AG04450 (cell line): Measurements from ENCODE around the gene MYO1H. TPM values are rescaled to one million over a fixed set of nuclear protein-coding genes. Genes with fewer than 3 reads are reported as not detected.

ENCODE experiments used
- CTCF ChIA-PET: fragments of 300-600, 350-600 bp; formaldehyde crosslinking; extraction: SDS; loops from one replicate; lab custom pipeline; 2022; ENCODE audit warnings: antibody characterized with exemption, inconsistent platforms; lab: Charles Lee
- POLR2A ChIA-PET: fragments of 350-600 bp; formaldehyde crosslinking; extraction: SDS; loops from one replicate; lab custom pipeline; 2021; ENCODE audit warnings: antibody characterized with exemption, inconsistent platforms; lab: Yijun Ruan, JAX
- DNase-seq: peaks from one replicate; pipeline ENCODE4 v3.0.0-alpha.2; 2011; ENCODE audit warnings: low read depth, low spot score
- H3K27ac ChIP-seq: one replicate; pipeline ENCODE4 v1.5.1; 2012; ENCODE audit warnings: low read depth, low read length, control low read depth
- H3K27me3 ChIP-seq: one replicate; pipeline ENCODE4 v1.6.0; 2012; ENCODE audit warnings: low read length; ENCODE audit not compliant: control insufficient read depth, insufficient read depth
- H3K4me3 ChIP-seq: 2 replicates; pipeline ENCODE4 v1.5.1; 2011; ENCODE audit warnings: mild to moderate bottlenecking, low read depth, low read length, control low read depth
- H3K9me3 ChIP-seq: 2 replicates; pipeline ENCODE4 v1.5.1; 2012; ENCODE audit warnings: low read length; ENCODE audit not compliant: control insufficient read depth, insufficient read depth
- polyA plus RNA-seq: library from polyadenylated mRNA; depleted of rRNA; stranded (reverse); fragments of >200 nt; gene quantifications from 2 replicates; pipeline ENCODE4 v1.2.3, GENCODE V29; 2011
- TF ChIP-seq, protein P1 (sequence below): IDR thresholded peaks from 2 replicates; pipeline ENCODE4 v1.5.1; 2011; ENCODE audit warnings: low read depth, low read length, control low read depth, inconsistent platforms

MYO1H gene
- polyA plus RNA-seq, 1 experiment = not detected

- H3K9me3 ChIP-seq = no peaks in the 10 kb centered on the region
- ChIA-PET POLR2A (no interaction called here), CTCF (interaction anchor here (0.8 to 1.7 kb wide), 3 partner anchors 29 to 62 kb away, joined by 3 to 8 read pairs (median 5); no protein-coding TSS in a partner anchor)
- H3K27me3 ChIP-seq = no peaks in the 10 kb centered on the region
- no peak overlapping the region for H3K4me3 ChIP-seq
- no peak for DNase-seq
- H3K27ac ChIP-seq = no peak overlapping the region
- TF ChIP-seq, protein P1, sequence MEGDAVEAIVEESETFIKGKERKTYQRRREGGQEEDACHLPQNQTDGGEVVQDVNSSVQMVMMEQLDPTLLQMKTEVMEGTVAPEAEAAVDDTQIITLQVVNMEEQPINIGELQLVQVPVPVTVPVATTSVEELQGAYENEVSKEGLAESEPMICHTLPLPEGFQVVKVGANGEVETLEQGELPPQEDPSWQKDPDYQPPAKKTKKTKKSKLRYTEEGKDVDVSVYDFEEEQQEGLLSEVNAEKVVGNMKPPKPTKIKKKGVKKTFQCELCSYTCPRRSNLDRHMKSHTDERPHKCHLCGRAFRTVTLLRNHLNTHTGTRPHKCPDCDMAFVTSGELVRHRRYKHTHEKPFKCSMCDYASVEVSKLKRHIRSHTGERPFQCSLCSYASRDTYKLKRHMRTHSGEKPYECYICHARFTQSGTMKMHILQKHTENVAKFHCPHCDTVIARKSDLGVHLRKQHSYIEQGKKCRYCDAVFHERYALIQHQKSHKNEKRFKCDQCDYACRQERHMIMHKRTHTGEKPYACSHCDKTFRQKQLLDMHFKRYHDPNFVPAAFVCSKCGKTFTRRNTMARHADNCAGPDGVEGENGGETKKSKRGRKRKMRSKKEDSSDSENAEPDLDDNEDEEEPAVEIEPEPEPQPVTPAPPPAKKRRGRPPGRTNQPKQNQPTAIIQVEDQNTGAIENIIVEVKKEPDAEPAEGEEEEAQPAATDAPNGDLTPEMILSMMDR = no peak
These were observed 142.4 kb downstream of the MYO1H start for GRCh38 chr12:109489955-109490565.

GRCh38 chr12:109491671-109492070 is 144.0 kb downstream of the MYO1H start:
- CTCF ChIA-PET = interaction anchor here (1.6 to 1.7 kb wide), 2 partner anchors 59 to 63 kb away, joined by 4 to 5 read pairs; no protein-coding TSS in a partner anchor
- Histone ChIP-seq H3K4me3 (no peak overlapping the region), H3K27ac (no peak overlapping the region), H3K27me3 (no peaks in the 10 kb centered on the region), H3K9me3 (no peaks in the 10 kb centered on the region)
- POLR2A ChIA-PET = no interaction called here
- TF ChIP-seq, protein P1 = no peak
- no peak for DNase-seq

DNA sequence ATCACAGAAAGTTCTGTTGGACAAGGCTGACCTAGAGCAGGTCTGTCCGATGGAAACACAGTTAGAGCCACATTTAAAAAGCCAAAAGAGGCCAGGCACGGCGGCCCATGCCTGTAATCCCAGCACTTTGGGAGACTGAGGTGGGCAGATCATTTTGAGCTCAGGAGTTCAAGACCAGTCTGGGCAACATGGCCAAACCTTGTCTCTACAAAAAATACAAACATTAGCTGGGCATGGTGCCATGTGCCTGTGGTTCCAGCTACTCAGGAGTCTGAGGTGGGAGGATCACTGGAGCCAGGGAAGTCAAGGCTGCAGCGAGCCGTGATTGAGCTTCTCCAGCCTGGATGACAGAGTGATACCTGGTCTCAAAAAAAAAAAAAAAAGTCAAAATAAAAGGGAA is 144.7 kb downstream of the MYO1H start:
- Histone ChIP-seq H3K9me3 (no peaks in the 10 kb centered on the region), H3K27ac (no peak overlapping the region), H3K27me3 (no peaks in the 10 kb centered on the region), H3K4me3 (no peak overlapping the region)
- ChIA-PET CTCF (interaction anchor here (0.6 to 1.6 kb wide), 2 partner anchors 64 to 283 kb away, joined by 4 to 6 read pairs; no protein-coding TSS in a partner anchor), POLR2A (no interaction called here)
- DNase-seq = no peak
- TF ChIP-seq, protein P1 = no peak

GRCh38 chr12:109493090-109493489 is 145.4 kb downstream of the MYO1H start:
- H3K4me3 ChIP-seq = no peak overlapping the region
- H3K27me3 ChIP-seq = no peaks in the 10 kb centered on the region
- no peaks in the 10 kb centered on the region for H3K9me3 ChIP-seq
- no peak for DNase-seq
- no peak overlapping the region for H3K27ac ChIP-seq
- POLR2A ChIA-PET = no interaction called here
- TF ChIP-seq, protein P1 = no peak
- CTCF ChIA-PET = interaction anchor here (1.4 to 2.2 kb wide), 3 partner anchors 26 to 65 kb away, joined by 4 to 13 read pairs (median 5); no protein-coding TSS in a partner anchor

- no peaks in the 10 kb centered on the region for H3K9me3 ChIP-seq
- no peak for DNase-seq
- ChIA-PET CTCF (interaction anchor here (1.4 to 2.2 kb wide), 2 partner anchors 25 to 66 kb away, joined by 5 to 13 read pairs; no protein-coding TSS in a partner anchor), POLR2A (no interaction called here)
- H3K4me3 ChIP-seq = no peak overlapping the region
- TF ChIP-seq, protein P1 = no peak
- no peaks in the 10 kb centered on the region for H3K27me3 ChIP-seq
- H3K27ac ChIP-seq = no peak overlapping the region
These were observed 146.2 kb downstream of the MYO1H start for GRCh38 chr12:109493938-109494337.
